Iris pigment epithelial cell (primary cell): ENCODE measurements around the gene KIAA1217.
A peak's percentile ranks its signal among the peaks of the same experiment; 100 is the strongest.

Experiments used
- DNase-seq: peaks from one replicate; pipeline ENCODE4 v3.0.0-alpha.2; 2011; ENCODE audit warnings: low read depth

Gene KIAA1217

GRCh38 chr10:24502006-24502405 is 293.1 kb downstream of the KIAA1217 start:
- DNase-seq, result no peak

- no peak for DNase-seq
Observed at GRCh38 chr10:24502801-24503460, 294.0 kb downstream of the KIAA1217 start.

GRCh38 chr10:24503461-24504320 is 294.8 kb downstream of the KIAA1217 start:
- DNase-seq, result peak; percentile 42

- DNase-seq, result no peak
Observed at GRCh38 chr10:24505759-24506158, 296.8 kb downstream of the KIAA1217 start.

- DNase-seq, result peak; percentile 27
Observed at GRCh38 chr10:24513155-24513554, 304.2 kb downstream of the KIAA1217 start.

- DNase-seq, result no peak
Observed at GRCh38 chr10:24515481-24515880, 306.5 kb downstream of the KIAA1217 start.

GRCh38 chr10:24518411-24518810 is 309.5 kb downstream of the KIAA1217 start:
- DNase-seq, result peak; percentile 10

- DNase-seq, result peak; percentile 53
Observed at GRCh38 chr10:24518981-24519597, 310.2 kb downstream of the KIAA1217 start.

GRCh38 chr10:24519950-24520349 is 311.0 kb downstream of the KIAA1217 start:
- no peak for DNase-seq

GRCh38 chr10:24524314-24524713 is 315.4 kb downstream of the KIAA1217 start:
- DNase-seq, result no peak

- no peak for DNase-seq
Observed at GRCh38 chr10:24526085-24526649, 317.2 kb downstream of the KIAA1217 start.

GRCh38 chr10:24528946-24529345 is 320.0 kb downstream of the KIAA1217 start:
- no peak for DNase-seq

GRCh38 chr10:24531439-24531838 is 322.5 kb downstream of the KIAA1217 start:
- no peak for DNase-seq

- no peak for DNase-seq
Observed at GRCh38 chr10:24533981-24534380, 325.0 kb downstream of the KIAA1217 start.

- no peak for DNase-seq
Observed at GRCh38 chr10:24536636-24537035, 327.7 kb downstream of the KIAA1217 start.

GRCh38 chr10:24541239-24541753 is 332.4 kb downstream of the KIAA1217 start:
- no peak for DNase-seq

GRCh38 chr10:24542314-24543270 is 333.7 kb downstream of the KIAA1217 start:
- DNase-seq, result no peak

- no peak for DNase-seq
Observed at GRCh38 chr10:24544776-24545175, 335.8 kb downstream of the KIAA1217 start.

- no peak for DNase-seq
Observed at GRCh38 chr10:24545585-24545984, 336.6 kb downstream of the KIAA1217 start.

- DNase-seq, result no peak
Observed at GRCh38 chr10:24550680-24551079, 341.7 kb downstream of the KIAA1217 start.

GRCh38 chr10:24551161-24551560 is 342.2 kb downstream of the KIAA1217 start:
- no peak for DNase-seq
